Testis (tissue), 3 donors: ENCODE results near the gene TOGARAM1. TPM values are rescaled to one million over a fixed set of nuclear protein-coding genes. Genes with fewer than 3 reads are reported as not detected.

ENCODE experiments used
- DNase-seq: peaks from one replicate; pipeline ENCODE4 v3.0.0-alpha.2; 2019
- H3K27ac ChIP-seq, 2 donors: fragments of 200-600 bp; sonication (generic); one replicate each; pipeline ENCODE4 v1.5.1; 2019
- H3K27me3 ChIP-seq: fragments of 200-600 bp; sonication (generic); one replicate; pipeline ENCODE4 v1.5.1; 2019
- H3K36me3 ChIP-seq: fragments of 200-600 bp; sonication (generic); one replicate; pipeline ENCODE4 v1.5.1; 2017; ENCODE audit warnings: low read depth; ENCODE audit errors: missing control alignments
- H3K4me1 ChIP-seq: fragments of 200-600 bp; sonication (generic); one replicate; pipeline ENCODE4 v1.5.1; 2019
- H3K4me3 ChIP-seq, 2 donors: fragments of 200-600 bp; sonication (generic); one replicate each; pipeline ENCODE4 v1.5.1; 2017 to 2019
- H3K9me3 ChIP-seq: fragments of 200-600 bp; sonication (generic); one replicate; pipeline ENCODE4 v1.5.1; 2017
- POLR2A ChIP-seq: fragments of 450-650 bp; IDR thresholded peaks from one replicate; pipeline ENCODE4 v1.6.1; 2017; ENCODE audit warnings: antibody characterized with exemption, mild to moderate bottlenecking, moderate library complexity
- WGBS, 2 donors: methylation state at CpG; one replicate each; pipeline ENCODE4 v1.1.5; 2018; 5-methylcytosine and 5-hydroxymethylcytosine counted together
- intact Hi-C: fragments of 100-400 bp; cut with DNase I; formaldehyde crosslinking; loops from one replicate; pipeline ENCODE4 v1.15.1; 2023; ENCODE audit warnings: low total_unique reads
- polyA plus RNA-seq: library from polyadenylated mRNA; stranded (reverse); fragments of 350-450 nt; fragmentation: Illumina TruSeq; extraction: RNeasy Lipid Tissue Mini Kit (QIAGEN cat#74804); gene quantifications from one replicate; pipeline ENCODE4 v1.2.3, GENCODE V29; 2014; ENCODE audit warnings: low read depth, low replicate concordance; ENCODE audit not compliant: insufficient read depth
- total RNA-seq, 2 donors: library from RNA; depleted of rRNA; stranded (reverse); fragments of >200 nt; gene quantifications; one replicate each; pipeline ENCODE4 v1.2.3, GENCODE V29; 2016
- TF ChIP-seq, protein P1 (sequence below), 3 experiments: fragments of 450-650 bp in 2 of 3; fragments of 200-600 bp in 1 of 3; sonication (generic) in 1 of 3; IDR thresholded peaks; one replicate each; pipeline ENCODE4 v1.5.1; 2016 to 2019; ENCODE audit warnings: antibody characterized with exemption in 3 of 3, mild to moderate bottlenecking in 2 of 3, moderate library complexity in 1 of 3

The TOGARAM1 gene
- total and polyA plus RNA-seq, 3 donors from 2014 or later = 16.6 to 33.0 (median 32.6) TPM

DNA sequence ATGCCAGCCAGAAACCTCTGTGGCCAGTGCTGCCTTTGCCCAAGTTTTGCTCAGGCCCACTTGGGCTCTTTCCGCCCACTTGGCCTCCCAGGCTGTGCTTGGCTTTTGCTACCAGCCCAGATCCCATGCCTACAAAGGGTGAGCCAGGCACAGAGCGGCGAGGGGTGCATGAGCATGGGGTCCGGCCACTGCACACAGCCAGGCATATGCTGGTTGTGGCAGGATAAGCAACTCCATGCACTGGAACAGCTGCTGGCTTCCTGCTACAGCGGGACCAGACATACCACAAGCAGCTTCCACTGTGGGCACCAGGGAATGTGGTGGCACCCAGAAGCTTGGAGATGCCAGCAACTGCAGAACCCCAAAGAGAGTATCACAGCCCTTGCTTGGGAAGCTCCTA is 76.3 kb downstream of the TOGARAM1 start:
- Histone ChIP-seq H3K27me3 (no peaks in the 10 kb centered on the region), H3K27ac (no peak overlapping the region), H3K9me3 (no peaks in the 10 kb centered on the region), H3K36me3 (no peaks in the 10 kb centered on the region), H3K4me1 (no peaks in the 10 kb centered on the region), H3K4me3 (no peak overlapping the region)
- TF ChIP-seq, protein P1, sequence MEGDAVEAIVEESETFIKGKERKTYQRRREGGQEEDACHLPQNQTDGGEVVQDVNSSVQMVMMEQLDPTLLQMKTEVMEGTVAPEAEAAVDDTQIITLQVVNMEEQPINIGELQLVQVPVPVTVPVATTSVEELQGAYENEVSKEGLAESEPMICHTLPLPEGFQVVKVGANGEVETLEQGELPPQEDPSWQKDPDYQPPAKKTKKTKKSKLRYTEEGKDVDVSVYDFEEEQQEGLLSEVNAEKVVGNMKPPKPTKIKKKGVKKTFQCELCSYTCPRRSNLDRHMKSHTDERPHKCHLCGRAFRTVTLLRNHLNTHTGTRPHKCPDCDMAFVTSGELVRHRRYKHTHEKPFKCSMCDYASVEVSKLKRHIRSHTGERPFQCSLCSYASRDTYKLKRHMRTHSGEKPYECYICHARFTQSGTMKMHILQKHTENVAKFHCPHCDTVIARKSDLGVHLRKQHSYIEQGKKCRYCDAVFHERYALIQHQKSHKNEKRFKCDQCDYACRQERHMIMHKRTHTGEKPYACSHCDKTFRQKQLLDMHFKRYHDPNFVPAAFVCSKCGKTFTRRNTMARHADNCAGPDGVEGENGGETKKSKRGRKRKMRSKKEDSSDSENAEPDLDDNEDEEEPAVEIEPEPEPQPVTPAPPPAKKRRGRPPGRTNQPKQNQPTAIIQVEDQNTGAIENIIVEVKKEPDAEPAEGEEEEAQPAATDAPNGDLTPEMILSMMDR (IDR thresholded peaks at IDR 0.05) = no peak
- TF ChIP-seq POLR2A = no peak
- no peak for DNase-seq
- WGBS, 2 donors = 94 to 97% methylated on average over 5 of the region's 5 CpGs
- intact Hi-C loops = no loop called here

GRCh38 chr14:45038865-45039264 is 76.9 kb downstream of the TOGARAM1 start:
- intact Hi-C loops = no loop called here
- Histone ChIP-seq H3K9me3 (no peaks in the 10 kb centered on the region), H3K4me1 (no peaks in the 10 kb centered on the region), H3K36me3 (no peaks in the 10 kb centered on the region), H3K27me3 (no peaks in the 10 kb centered on the region), H3K27ac (no peak overlapping the region), H3K4me3 (no peak overlapping the region)
- DNase-seq = no peak
- TF ChIP-seq, protein P1 (IDR thresholded peaks at IDR 0.05) = no peak
- no peak for TF ChIP-seq POLR2A
- 89 to 92% methylated on average over 3 to 5 of the region's 5 CpGs for WGBS, 2 donors

DNA sequence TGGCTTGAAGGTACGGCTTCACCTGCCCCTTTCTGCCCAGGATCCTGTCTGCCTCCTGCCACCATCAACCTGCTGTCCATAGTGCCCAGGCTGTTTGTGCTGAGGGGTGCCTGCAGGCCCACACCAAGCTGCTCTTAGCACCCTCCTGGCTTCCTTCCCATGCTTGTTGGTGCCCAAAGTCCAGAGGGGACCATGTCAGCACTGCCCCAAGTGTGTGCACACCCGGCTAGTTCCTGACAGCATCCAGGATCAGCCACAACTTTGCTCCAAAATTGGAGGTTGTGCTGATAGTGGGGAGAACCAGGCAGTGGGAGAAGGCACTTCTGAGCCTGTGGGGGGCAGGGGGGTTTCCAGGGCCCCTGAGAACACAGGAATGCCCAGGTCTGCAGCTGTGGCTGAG is 77.4 kb downstream of the TOGARAM1 start:
- TF ChIP-seq, protein P1 (IDR thresholded peaks at IDR 0.05) = no peak
- no peak overlapping the region for H3K27ac ChIP-seq
- no peaks in the 10 kb centered on the region for H3K27me3 ChIP-seq
- H3K4me3 ChIP-seq = no peak overlapping the region
- no peaks in the 10 kb centered on the region for H3K36me3 ChIP-seq
- 93 to 100% methylated on average over 2 of the region's 2 CpGs for WGBS, 2 donors
- no peaks in the 10 kb centered on the region for H3K4me1 ChIP-seq
- H3K9me3 ChIP-seq = no peaks in the 10 kb centered on the region
- DNase-seq = no peak
- intact Hi-C loops = no loop called here

DNA sequence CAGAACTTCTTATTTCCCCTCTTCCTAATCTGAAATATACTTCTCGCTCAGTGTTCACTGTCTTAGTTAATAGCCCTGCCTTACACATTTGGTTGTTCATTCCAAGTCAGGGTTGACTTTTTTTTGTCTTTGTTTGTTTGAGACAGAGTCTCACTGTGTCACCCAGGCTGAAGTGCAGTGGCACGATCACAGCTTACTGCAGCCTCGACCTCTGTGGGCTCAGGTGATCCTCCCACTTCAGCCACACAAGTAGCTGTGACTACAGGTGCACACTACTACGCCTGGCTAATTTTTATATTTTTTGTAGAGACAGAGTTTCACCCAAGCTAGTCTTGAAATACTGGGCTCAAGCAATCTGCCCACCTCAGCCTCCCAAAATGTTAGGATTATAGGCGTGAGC is 79.7 kb downstream of the TOGARAM1 start:
- H3K4me3 ChIP-seq = no peak overlapping the region
- intact Hi-C loops = no loop called here
- H3K36me3 ChIP-seq = no peaks in the 10 kb centered on the region
- H3K9me3 ChIP-seq = no peaks in the 10 kb centered on the region
- TF ChIP-seq, protein P1 (IDR thresholded peaks at IDR 0.05) = no peak
- no peak for TF ChIP-seq POLR2A
- no peaks in the 10 kb centered on the region for H3K4me1 ChIP-seq
- no peak overlapping the region for H3K27ac ChIP-seq
- DNase-seq = no peak
- no peaks in the 10 kb centered on the region for H3K27me3 ChIP-seq
- WGBS, 2 donors = 89 to 92% methylated on average over 5 of the region's 5 CpGs

GRCh38 chr14:45044638-45045037 is 82.6 kb downstream of the TOGARAM1 start:
- Histone ChIP-seq H3K4me3 (no peak overlapping the region), H3K27ac (no peak overlapping the region), H3K4me1 (no peaks in the 10 kb centered on the region), H3K27me3 (no peaks in the 10 kb centered on the region), H3K9me3 (no peaks in the 10 kb centered on the region), H3K36me3 (no peaks in the 10 kb centered on the region)
- intact Hi-C loops = no loop called here
- no peak for DNase-seq
- WGBS, 2 donors = 64 to 65% methylated on average over 5 of the region's 5 CpGs
- no peak for TF ChIP-seq POLR2A
- TF ChIP-seq, protein P1 (IDR thresholded peaks at IDR 0.05) = no peak
